ENCODE data around the gene ZNF385C. TPM values are rescaled to one million over a fixed set of nuclear protein-coding genes. Genes with fewer than 3 reads are reported as not detected.

ZNF385C gene
- polyA plus RNA-seq, 1 donor (not counting 4 experiments of a cell fraction or from before 2014, with no cell fraction given) = 0.09 TPM

GRCh38 chr17:42039794-42040763 lies 58.2 kb downstream of the ZNF385C start:
- dilution Hi-C loops (cut with MboI; ENCODE audit: extremely low pct_ligation_motif_present, low sequenced_read_pairs) = no loop called here
- no peak overlapping the region for H2AFZ ChIP-seq (ENCODE audit: control insufficient read depth, low read length)
- no peak for FAIRE-seq

GRCh38 chr17:42038221-42038973 lies 59.9 kb downstream of the ZNF385C start:
- no peak overlapping the region for H3K4me3 ChIP-seq (ENCODE audit: control insufficient read depth in 2 of 3, extremely low read depth in 1 of 3, insufficient read depth in 2 of 3, low read depth in 1 of 3, low read length in 3 of 3)
- no peaks in the 10 kb centered on the region for H3K27me3 ChIP-seq (ENCODE audit: control insufficient read depth, extremely low read depth, insufficient read depth, low read length)
- H4K20me1 ChIP-seq (ENCODE audit: control insufficient read depth, extremely low read depth, insufficient read depth, low read length) = no peaks in the 10 kb centered on the region
- H3K9ac ChIP-seq (ENCODE audit: control insufficient read depth, extremely low read depth, insufficient read depth, low read length) = no peak overlapping the region
- no peaks in the 10 kb centered on the region for H3K36me3 ChIP-seq (ENCODE audit: control insufficient read depth in 2 of 2, extremely low read depth in 1 of 2, insufficient read depth in 2 of 2, low read length in 2 of 2)
- TF ChIP-seq CTCF (optimal IDR thresholded peaks at IDR 0.05 in 1 of 3, IDR thresholded peaks at IDR 0.05 in 1 of 3, conservative IDR thresholded peaks at IDR 0.05 in 1 of 3; ENCODE audit: extremely low read depth in 1 of 3, insufficient read depth in 2 of 3, low read length in 3 of 3) = no peak
- H3K9me1 ChIP-seq (ENCODE audit: control insufficient read depth, extremely low read depth, insufficient read depth, low read length) = no peaks in the 10 kb centered on the region
- H3K27ac ChIP-seq (ENCODE audit: control insufficient read depth, insufficient read depth, low read length) = no peak overlapping the region
- dilution Hi-C loops (cut with MboI; ENCODE audit: extremely low pct_ligation_motif_present, low sequenced_read_pairs) = no loop called here
- peaks cover 7% of the 10 kb centered on the region for H3K4me1 ChIP-seq (ENCODE audit: control insufficient read depth, extremely low read depth, insufficient read depth, low read length)
- no peak overlapping the region for H3K4me2 ChIP-seq (ENCODE audit: control insufficient read depth, extremely low read depth, insufficient read depth, low read depth, low read length)
- no peak overlapping the region for H2AFZ ChIP-seq (ENCODE audit: control insufficient read depth, low read length)
- H3K9me3 ChIP-seq (ENCODE audit: control insufficient read depth, low read depth, low read length) = no peaks in the 10 kb centered on the region
- FAIRE-seq (no peak), DNase-seq (ENCODE audit: low read depth, low spot score) (no peak)
- no peaks in the 10 kb centered on the region for H3K79me2 ChIP-seq (ENCODE audit: control insufficient read depth, insufficient read depth, low read length)

More at GRCh38 chr17:42039794-42040763, 58.2 kb downstream of the ZNF385C start:
- peaks cover 7% of the 10 kb centered on the region for H3K4me1 ChIP-seq (ENCODE audit: control insufficient read depth, extremely low read depth, insufficient read depth, low read length)
- no peaks in the 10 kb centered on the region for H3K9me1 ChIP-seq (ENCODE audit: control insufficient read depth, extremely low read depth, insufficient read depth, low read length)
- H3K79me2 ChIP-seq (ENCODE audit: control insufficient read depth, insufficient read depth, low read length) = no peaks in the 10 kb centered on the region
- TF ChIP-seq CTCF (optimal IDR thresholded peaks at IDR 0.05 in 1 of 3, IDR thresholded peaks at IDR 0.05 in 1 of 3, conservative IDR thresholded peaks at IDR 0.05 in 1 of 3; ENCODE audit: extremely low read depth in 1 of 3, insufficient read depth in 2 of 3, low read length in 3 of 3) (no peak), EZH2 (IDR thresholded peaks at IDR 0.05; ENCODE audit: low read length) (no peak)
- no peaks in the 10 kb centered on the region for H3K27me3 ChIP-seq (ENCODE audit: control insufficient read depth, extremely low read depth, insufficient read depth, low read length)
- H3K4me3 ChIP-seq (ENCODE audit: control insufficient read depth in 2 of 3, extremely low read depth in 1 of 3, insufficient read depth in 2 of 3, low read depth in 1 of 3, low read length in 3 of 3) = no peak overlapping the region
- H3K27ac ChIP-seq (ENCODE audit: control insufficient read depth, insufficient read depth, low read length) = no peak overlapping the region
- H3K9me3 ChIP-seq (ENCODE audit: control insufficient read depth, low read depth, low read length) = no peaks in the 10 kb centered on the region
- no peak overlapping the region for H3K9ac ChIP-seq (ENCODE audit: control insufficient read depth, extremely low read depth, insufficient read depth, low read length)
- H4K20me1 ChIP-seq (ENCODE audit: control insufficient read depth, extremely low read depth, insufficient read depth, low read length) = no peaks in the 10 kb centered on the region
- no peak for DNase-seq (ENCODE audit: low read depth, low spot score)
- no peak overlapping the region for H3K4me2 ChIP-seq (ENCODE audit: control insufficient read depth, extremely low read depth, insufficient read depth, low read depth, low read length)
- H3K36me3 ChIP-seq (ENCODE audit: control insufficient read depth in 2 of 2, extremely low read depth in 1 of 2, insufficient read depth in 2 of 2, low read length in 2 of 2) = no peaks in the 10 kb centered on the region
